HG03103 (cell line): ENCODE measurements around the gene TECPR2.

Experiments used
- ATAC-seq: cut with Tn5 transposase; IDR thresholded peaks from one replicate; pipeline ENCODE4 v1.9.1; 2021; ENCODE audit warnings: low read depth; ENCODE audit not compliant: unreplicated experiment

The TECPR2 gene

GRCh38 chr14:102421411-102422057 lies 58.8 kb downstream of the TECPR2 start:
- ATAC-seq = no peak

GRCh38 chr14:102424520-102424919 lies 61.8 kb downstream of the TECPR2 start:
- no peak for ATAC-seq

- ATAC-seq = no peak
Measured at GRCh38 chr14:102424923-102425322, 62.2 kb downstream of the TECPR2 start.

GRCh38 chr14:102426796-102427195 lies 64.1 kb downstream of the TECPR2 start:
- no peak for ATAC-seq

- ATAC-seq = no peak
Measured at GRCh38 chr14:102427642-102428041, 64.9 kb downstream of the TECPR2 start.

GRCh38 chr14:102430212-102430908 lies 67.6 kb downstream of the TECPR2 start:
- ATAC-seq = no peak

- ATAC-seq = no peak
Measured at GRCh38 chr14:102431751-102432150, 69.0 kb downstream of the TECPR2 start.

- ATAC-seq = no peak
Measured at GRCh38 chr14:102434647-102435175, 72.0 kb downstream of the TECPR2 start.

GRCh38 chr14:102437997-102438915 lies 75.5 kb downstream of the TECPR2 start:
- ATAC-seq = no peak

- no peak for ATAC-seq
Measured at GRCh38 chr14:102439556-102439955, 76.8 kb downstream of the TECPR2 start.

GRCh38 chr14:102440392-102440791 lies 77.7 kb downstream of the TECPR2 start:
- no peak for ATAC-seq

GRCh38 chr14:102442241-102443211 lies 79.8 kb downstream of the TECPR2 start:
- no peak for ATAC-seq

GRCh38 chr14:102445066-102445465 lies 82.3 kb downstream of the TECPR2 start:
- ATAC-seq = no peak

GRCh38 chr14:102445641-102446040 lies 82.9 kb downstream of the TECPR2 start:
- ATAC-seq = no peak

- no peak for ATAC-seq
Measured at GRCh38 chr14:102450206-102451063, 87.7 kb downstream of the TECPR2 start.

GRCh38 chr14:102451064-102451352 lies 88.3 kb downstream of the TECPR2 start:
- ATAC-seq = no peak

GRCh38 chr14:102452302-102452701 lies 89.6 kb downstream of the TECPR2 start:
- no peak for ATAC-seq

- no peak for ATAC-seq
Measured at GRCh38 chr14:102454711-102455110, 92.0 kb downstream of the TECPR2 start.

- ATAC-seq = no peak
Measured at GRCh38 chr14:102457509-102457908, 94.8 kb downstream of the TECPR2 start.
